HG03025 (cell line): Measurements from ENCODE around the gene SLAMF9.

Experiments used
- ATAC-seq: cut with Tn5 transposase; IDR thresholded peaks from one replicate; pipeline ENCODE4 v1.9.1; 2021; ENCODE audit warnings: mild to moderate bottlenecking, moderate library complexity; ENCODE audit not compliant: unreplicated experiment, low FRiP score

The SLAMF9 gene

GRCh38 chr1:159977364-159978106, 23.5 kb upstream of the SLAMF9 start:
- ATAC-seq, result no peak

GRCh38 chr1:159974350-159974965, 20.4 kb upstream of the SLAMF9 start:
- no peak for ATAC-seq

GRCh38 chr1:159973350-159973940, 19.4 kb upstream of the SLAMF9 start:
- ATAC-seq, result no peak

GRCh38 chr1:159972443-159973205, 18.6 kb upstream of the SLAMF9 start:
- ATAC-seq, result no peak

- no peak for ATAC-seq
These were observed 16.9 kb upstream of the SLAMF9 start for GRCh38 chr1:159970932-159971342.

- ATAC-seq, result no peak
These were observed 14.9 kb upstream of the SLAMF9 start for GRCh38 chr1:159968901-159969300.

- no peak for ATAC-seq
These were observed 11.2 kb upstream of the SLAMF9 start for GRCh38 chr1:159965263-159965662.

GRCh38 chr1:159964144-159964543, 10.1 kb upstream of the SLAMF9 start:
- no peak for ATAC-seq

- ATAC-seq, result no peak
These were observed 8.1 kb upstream of the SLAMF9 start for GRCh38 chr1:159962176-159962575.

- ATAC-seq, result no peak
These were observed 7.6 kb upstream of the SLAMF9 start for GRCh38 chr1:159961636-159962035.

GRCh38 chr1:159960721-159961381, 6.8 kb upstream of the SLAMF9 start:
- no peak for ATAC-seq

GRCh38 chr1:159959451-159959850, 5.4 kb upstream of the SLAMF9 start:
- ATAC-seq, result no peak

- no peak for ATAC-seq
These were observed 4.8 kb upstream of the SLAMF9 start for GRCh38 chr1:159958719-159959380.

GRCh38 chr1:159957824-159958268, 3.8 kb upstream of the SLAMF9 start:
- ATAC-seq, result no peak

- no peak for ATAC-seq
These were observed 1.4 kb upstream of the SLAMF9 start for GRCh38 chr1:159955456-159955855.

GRCh38 chr1:159952932-159953331, 1.1 kb downstream of the SLAMF9 start:
- no peak for ATAC-seq

- ATAC-seq, result no peak
These were observed 2.5 kb downstream of the SLAMF9 start for GRCh38 chr1:159951551-159951950.

- ATAC-seq, result no peak
These were observed 3.0 kb downstream of the SLAMF9 start for GRCh38 chr1:159951016-159951415.

- no peak for ATAC-seq
These were observed 4.1 kb downstream of the SLAMF9 start for GRCh38 chr1:159949981-159950381.

- ATAC-seq, result no peak
These were observed 4.9 kb downstream of the SLAMF9 start for GRCh38 chr1:159949123-159949522.
